Measurements from ENCODE around the gene CUX1.

Gene CUX1

DNA sequence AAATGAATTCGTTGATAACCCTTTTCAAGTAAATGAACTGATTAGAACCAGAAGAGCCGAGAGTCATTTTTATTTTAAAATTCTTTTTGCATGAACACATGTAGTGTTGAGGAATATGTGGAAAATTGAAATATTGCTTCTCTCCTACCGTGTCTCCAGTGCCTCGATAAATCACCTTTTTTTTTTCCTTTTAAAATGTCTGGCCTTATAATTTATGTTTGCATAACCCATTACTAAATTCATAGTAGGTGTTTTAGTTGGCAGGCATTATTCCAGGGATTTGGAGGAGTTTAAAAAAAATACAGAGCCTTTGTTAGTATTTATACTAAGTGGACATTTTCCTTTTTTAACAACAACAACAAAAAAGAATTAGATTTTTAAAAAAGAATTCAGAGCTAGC is 115.6 kb downstream of the CUX1 start:
- TF ChIP-seq, protein P1, sequence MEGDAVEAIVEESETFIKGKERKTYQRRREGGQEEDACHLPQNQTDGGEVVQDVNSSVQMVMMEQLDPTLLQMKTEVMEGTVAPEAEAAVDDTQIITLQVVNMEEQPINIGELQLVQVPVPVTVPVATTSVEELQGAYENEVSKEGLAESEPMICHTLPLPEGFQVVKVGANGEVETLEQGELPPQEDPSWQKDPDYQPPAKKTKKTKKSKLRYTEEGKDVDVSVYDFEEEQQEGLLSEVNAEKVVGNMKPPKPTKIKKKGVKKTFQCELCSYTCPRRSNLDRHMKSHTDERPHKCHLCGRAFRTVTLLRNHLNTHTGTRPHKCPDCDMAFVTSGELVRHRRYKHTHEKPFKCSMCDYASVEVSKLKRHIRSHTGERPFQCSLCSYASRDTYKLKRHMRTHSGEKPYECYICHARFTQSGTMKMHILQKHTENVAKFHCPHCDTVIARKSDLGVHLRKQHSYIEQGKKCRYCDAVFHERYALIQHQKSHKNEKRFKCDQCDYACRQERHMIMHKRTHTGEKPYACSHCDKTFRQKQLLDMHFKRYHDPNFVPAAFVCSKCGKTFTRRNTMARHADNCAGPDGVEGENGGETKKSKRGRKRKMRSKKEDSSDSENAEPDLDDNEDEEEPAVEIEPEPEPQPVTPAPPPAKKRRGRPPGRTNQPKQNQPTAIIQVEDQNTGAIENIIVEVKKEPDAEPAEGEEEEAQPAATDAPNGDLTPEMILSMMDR (IDR thresholded peaks at IDR 0.05; ENCODE audit: insufficient read depth, low read length, missing control alignments) = no peak
- H3K4me3 ChIP-seq (ENCODE audit: low read depth, low read length) = no peak overlapping the region
- no peak for DNase-seq (ENCODE audit: low read depth, low spot score)
- ChIA-PET POLR2A (no interaction called here), CTCF (no interaction called here)

DNA sequence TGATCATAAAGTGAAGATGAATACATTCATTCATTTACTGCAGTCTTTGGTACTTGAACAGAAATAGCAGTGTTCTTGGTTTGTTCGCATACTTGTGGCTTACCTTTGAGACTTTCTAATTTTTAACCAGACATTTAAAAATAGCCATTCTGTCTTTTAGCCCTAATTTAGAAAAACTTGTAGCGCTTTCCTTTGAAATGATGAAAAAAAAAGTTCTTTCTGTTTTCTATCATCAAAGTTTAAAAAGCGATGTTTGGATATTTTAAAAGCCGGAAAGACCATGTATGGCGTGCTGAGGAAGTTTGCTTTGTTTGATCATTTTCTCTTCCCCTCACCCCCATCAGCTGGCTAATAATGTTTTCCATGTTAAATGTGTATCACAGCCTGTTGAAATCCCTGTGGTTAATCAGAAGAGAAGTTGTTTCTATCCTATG is 116.3 kb downstream of the CUX1 start:
- TF ChIP-seq, protein P1 (IDR thresholded peaks at IDR 0.05; ENCODE audit: insufficient read depth, low read length, missing control alignments) = no peak
- CTCF ChIA-PET = no interaction called here
- H3K4me3 ChIP-seq (ENCODE audit: low read depth, low read length) = no peak overlapping the region
- POLR2A ChIA-PET = no interaction called here
- no peak for DNase-seq (ENCODE audit: low read depth, low spot score)

DNA sequence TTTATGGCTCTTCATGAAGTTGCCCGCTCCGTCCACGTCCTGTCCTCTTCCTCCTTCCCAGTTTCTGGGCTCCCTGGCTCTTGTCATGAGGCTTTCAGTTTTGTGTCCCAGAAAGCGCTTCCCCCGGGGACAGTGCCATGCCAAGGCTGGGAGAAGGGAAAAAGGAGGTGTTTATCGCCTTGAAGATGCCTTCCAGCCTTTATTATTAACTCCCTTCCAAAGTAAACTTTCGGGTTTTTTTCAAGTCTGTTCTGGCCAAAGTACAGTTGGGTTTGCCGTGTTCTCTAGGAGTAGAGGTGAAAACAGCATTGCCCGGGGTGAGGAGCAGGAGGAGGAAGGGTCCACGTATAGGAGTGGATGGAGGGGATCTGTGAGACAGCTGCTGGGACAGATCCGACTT is 117.2 kb downstream of the CUX1 start:
- TF ChIP-seq, protein P1 (IDR thresholded peaks at IDR 0.05; ENCODE audit: insufficient read depth, low read length, missing control alignments) = no peak
- no peak for DNase-seq (ENCODE audit: low read depth, low spot score)
- ChIA-PET CTCF (no interaction called here), POLR2A (no interaction called here)
- H3K4me3 ChIP-seq (ENCODE audit: low read depth, low read length) = no peak overlapping the region

DNA sequence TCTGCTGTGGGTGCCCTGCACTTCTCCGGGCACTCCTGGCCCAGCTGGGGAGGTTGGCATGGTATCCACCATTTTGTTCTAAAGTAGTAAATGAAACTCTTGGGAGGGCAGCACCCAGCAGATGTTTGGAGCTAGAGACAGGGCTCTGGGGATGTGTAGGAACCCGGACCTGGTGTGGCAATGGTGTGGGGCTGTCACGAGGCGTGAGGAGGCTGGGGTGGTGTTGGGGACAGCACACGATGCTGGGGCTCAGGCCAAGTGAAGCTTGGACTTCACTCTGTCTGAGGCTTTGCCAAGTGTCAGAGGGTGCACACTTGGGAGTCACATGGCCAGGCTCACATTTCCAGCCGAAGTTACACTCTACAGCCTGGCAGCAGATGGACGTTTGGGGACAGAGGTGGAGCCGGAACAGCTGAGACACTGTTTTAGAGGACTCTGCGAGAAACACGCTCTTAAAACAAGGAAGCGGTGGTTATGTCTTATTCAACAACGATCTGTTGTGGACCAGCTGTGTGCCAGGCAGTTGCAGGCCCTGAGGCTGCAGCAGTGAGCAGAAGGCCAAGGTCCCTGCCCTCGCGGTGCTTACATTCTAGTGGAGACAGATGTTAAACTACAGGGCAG is 118.2 kb downstream of the CUX1 start:
- no peak for DNase-seq (ENCODE audit: low read depth, low spot score)
- ChIA-PET POLR2A (no interaction called here), CTCF (no interaction called here)
- no peak overlapping the region for H3K4me3 ChIP-seq (ENCODE audit: low read depth, low read length)
- TF ChIP-seq, protein P1 (IDR thresholded peaks at IDR 0.05; ENCODE audit: insufficient read depth, low read length, missing control alignments) = no peak

DNA sequence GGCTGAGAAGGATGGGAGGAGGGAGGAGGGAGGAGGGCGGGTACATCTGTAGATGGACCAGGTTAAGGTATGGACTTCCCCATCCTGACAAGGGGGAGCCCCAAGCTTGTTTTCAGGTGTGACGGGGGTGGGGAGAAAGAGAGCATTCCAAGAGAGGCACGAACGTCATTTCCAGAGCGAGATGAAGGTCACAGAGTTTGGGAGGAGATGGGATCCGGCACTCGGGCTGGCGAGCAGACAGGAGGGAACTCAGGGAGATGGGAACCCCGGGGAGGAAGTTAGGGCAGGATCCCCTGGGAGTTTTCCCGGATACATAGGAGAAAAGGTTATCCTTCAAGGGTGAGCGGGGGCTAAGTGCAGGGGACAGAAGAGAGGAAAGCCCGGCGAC is 118.8 kb downstream of the CUX1 start:
- H3K4me3 ChIP-seq (ENCODE audit: low read depth, low read length) = no peak overlapping the region
- TF ChIP-seq, protein P1 (IDR thresholded peaks at IDR 0.05; ENCODE audit: insufficient read depth, low read length, missing control alignments) = no peak
- POLR2A ChIA-PET = no interaction called here
- no peak for DNase-seq (ENCODE audit: low read depth, low spot score)
- CTCF ChIA-PET = interaction anchor here (0.8 kb wide), 1 partner anchor 11 kb away, joined by 3 read pairs; no protein-coding TSS in a partner anchor

DNA sequence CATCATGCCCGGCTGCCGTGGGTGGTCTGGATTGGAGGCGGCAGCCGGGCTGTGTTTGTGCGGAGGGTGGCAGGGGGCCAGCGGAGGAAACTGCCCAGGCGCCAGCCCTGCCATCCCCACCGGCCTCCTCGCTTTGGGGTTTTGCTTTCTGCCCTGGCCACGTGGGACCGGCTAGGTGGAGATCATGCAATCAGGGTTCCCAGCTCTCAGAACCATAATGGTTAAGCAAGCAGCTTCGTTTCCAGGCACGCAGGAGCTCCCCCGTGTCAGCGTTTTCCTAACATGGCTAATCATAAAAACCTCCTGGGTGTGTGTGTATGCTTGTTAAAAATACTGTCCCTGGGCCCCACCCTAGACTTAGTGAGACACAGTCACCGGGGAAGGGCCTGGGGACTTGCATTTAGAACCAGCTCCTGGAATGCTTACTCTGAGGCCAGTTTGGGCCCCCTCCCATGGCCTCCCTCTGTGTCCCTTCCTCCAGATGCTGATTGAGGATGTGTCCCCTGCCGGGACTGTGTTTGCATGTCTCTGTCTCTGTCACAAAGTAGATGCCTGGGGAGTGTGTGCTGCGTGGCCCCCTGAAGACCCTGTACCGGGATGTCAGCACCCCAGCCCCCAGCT is 119.3 kb downstream of the CUX1 start:
- POLR2A ChIA-PET = no interaction called here
- TF ChIP-seq, protein P1 (IDR thresholded peaks at IDR 0.05; ENCODE audit: insufficient read depth, low read length, missing control alignments) = no peak
- DNase-seq (ENCODE audit: low read depth, low spot score) = no peak
- no peak overlapping the region for H3K4me3 ChIP-seq (ENCODE audit: low read depth, low read length)
- CTCF ChIA-PET = interaction anchor here (0.6 to 0.8 kb wide), 2 partner anchors 10 to 54 kb away, joined by 3 read pairs; no protein-coding TSS in a partner anchor
